ENCODE data around the gene GPR89B.
A peak's percentile ranks its signal among the peaks of the same experiment; 100 is the strongest.
"Not testable (repeated sequence)": the region's sequence is repeated elsewhere in the genome, so short reads cannot be mapped to it uniquely, and the experiment has no call there.

The GPR89B gene

DNA sequence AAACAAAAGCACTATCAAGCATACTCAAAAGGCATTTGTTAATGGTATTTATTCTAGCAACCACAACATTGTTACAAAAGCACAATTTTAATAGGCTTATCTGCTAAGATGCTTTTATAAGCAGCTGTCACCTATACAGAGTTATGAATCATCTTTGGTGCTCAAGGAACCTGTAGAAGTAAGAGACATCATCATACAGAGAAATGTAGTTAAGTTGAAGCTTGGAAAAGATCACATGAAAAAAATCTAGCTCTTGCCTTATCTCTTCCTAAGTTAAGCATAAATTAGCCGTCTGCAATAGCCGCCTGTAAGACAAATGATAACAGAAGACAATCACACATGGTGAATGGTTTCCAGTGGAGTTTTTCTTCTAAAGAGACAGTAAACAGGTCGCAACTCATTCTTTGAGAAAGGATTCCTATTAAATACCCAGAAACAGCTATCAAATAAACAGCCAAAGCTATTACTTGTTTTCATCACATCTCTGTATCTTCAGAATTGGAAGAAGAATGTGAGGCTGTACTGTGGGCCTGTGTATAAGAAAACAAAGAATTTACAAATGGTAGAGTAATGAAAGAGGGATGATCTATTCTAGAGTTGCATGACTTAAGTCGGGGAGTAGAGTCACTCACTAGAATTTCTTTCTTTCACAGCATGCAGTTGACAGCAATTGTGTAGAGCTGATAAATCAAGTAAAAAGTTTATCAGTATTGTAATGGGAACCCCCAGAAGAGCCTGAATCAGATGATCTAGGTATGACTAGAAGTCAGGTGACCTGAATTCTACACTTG is 65.8 kb downstream of the GPR89B start:
- not testable (repeated sequence) for H3K36me3 ChIP-seq (ENCODE audit: control insufficient read depth, insufficient read depth, low read length); H3K9ac ChIP-seq (ENCODE audit: low read length); H3K27me3 ChIP-seq (ENCODE audit: control insufficient read depth, insufficient read depth, low read length); H3K9me3 ChIP-seq (ENCODE audit: control insufficient read depth, insufficient read depth, low read depth, low read length); H3K4me1 ChIP-seq (ENCODE audit: control insufficient read depth, insufficient read depth, low read length); H3K4me3 ChIP-seq (ENCODE audit: low read depth, low read length); H3K27ac ChIP-seq (ENCODE audit: low read depth, low read length)

DNA sequence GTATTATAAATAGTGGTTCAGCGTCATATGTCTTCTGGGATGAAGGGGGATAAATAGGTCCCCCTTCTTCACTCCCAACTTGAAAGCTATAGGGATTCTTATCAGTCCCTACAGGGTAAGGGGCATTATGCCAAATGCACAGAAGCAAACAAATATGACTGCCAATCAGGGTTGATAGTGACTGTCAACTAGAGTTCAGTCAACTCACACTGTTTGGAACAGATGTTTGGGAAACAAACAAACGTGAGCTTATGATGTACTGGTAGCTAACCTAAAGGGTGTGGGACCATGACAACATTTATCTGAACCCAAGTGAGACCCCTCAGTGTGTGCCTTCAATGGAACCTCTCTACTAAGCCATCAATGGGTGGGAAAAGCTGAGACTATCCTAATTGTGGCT is 67.9 kb downstream of the GPR89B start:
- H3K36me3 ChIP-seq (ENCODE audit: control insufficient read depth, insufficient read depth, low read length): not testable (repeated sequence)

DNA sequence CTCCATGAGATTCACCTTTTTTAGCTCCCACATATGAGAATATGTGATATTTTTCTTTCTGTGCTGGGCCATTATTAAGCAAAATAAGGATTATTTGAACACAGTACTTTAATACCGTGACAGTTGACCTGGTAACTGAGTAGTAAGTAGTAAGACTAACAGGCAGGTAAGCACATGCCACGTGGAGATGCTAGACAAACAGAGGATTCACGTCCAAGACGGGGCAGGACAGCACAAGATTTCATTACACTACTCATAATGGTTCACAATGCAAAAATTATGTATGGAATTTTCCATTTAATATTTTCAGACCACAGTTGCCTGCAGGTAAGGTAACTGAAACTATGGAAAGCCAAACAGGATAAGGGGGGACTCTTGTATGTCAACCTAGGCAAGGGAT is 79.5 kb downstream of the GPR89B start:
- H3K36me3 ChIP-seq (ENCODE audit: control insufficient read depth, insufficient read depth, low read length); H3K27ac ChIP-seq (ENCODE audit: low read depth, low read length); H3K27me3 ChIP-seq (ENCODE audit: control insufficient read depth, insufficient read depth, low read length); H3K4me3 ChIP-seq (ENCODE audit: low read depth, low read length); H3K9me3 ChIP-seq (ENCODE audit: control insufficient read depth, insufficient read depth, low read depth, low read length); H3K4me1 ChIP-seq (ENCODE audit: control insufficient read depth, insufficient read depth, low read length); H3K9ac ChIP-seq (ENCODE audit: low read length): not testable (repeated sequence)

More for the DNA sequence above, 67.9 kb downstream of the GPR89B start:
- H3K9me3 ChIP-seq (ENCODE audit: control insufficient read depth, insufficient read depth, low read depth, low read length); H3K9ac ChIP-seq (ENCODE audit: low read length); H3K4me3 ChIP-seq (ENCODE audit: low read depth, low read length); H3K27me3 ChIP-seq (ENCODE audit: control insufficient read depth, insufficient read depth, low read length); H3K4me1 ChIP-seq (ENCODE audit: control insufficient read depth, insufficient read depth, low read length); H3K27ac ChIP-seq (ENCODE audit: low read depth, low read length): not testable (repeated sequence)

DNA sequence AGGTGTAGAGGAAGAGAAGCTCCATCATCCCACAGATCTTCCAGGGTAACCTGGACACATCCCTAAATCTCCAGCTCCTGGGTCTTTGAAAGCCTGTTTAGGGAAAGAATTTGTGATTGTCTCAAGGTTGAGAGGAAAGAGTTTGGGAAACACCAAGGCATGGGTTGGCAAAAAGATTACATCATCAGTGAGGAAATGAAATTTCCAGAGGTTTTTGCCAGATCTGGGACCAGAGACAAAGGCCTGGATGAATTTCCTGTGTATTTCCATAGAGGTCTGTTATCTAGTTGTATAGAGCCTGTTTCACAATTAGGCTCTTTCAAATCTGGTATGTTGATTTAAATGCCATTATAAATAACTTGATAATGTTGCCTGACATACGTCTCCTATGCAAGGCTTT is 82.3 kb downstream of the GPR89B start:
- no peaks in the 10 kb centered on the region for H3K9me3 ChIP-seq (ENCODE audit: control insufficient read depth, insufficient read depth, low read depth, low read length)
- H3K4me3 ChIP-seq (ENCODE audit: low read depth, low read length): no peak overlapping the region
- H3K9ac ChIP-seq (ENCODE audit: low read length): no peak overlapping the region
- no peak overlapping the region for H3K27ac ChIP-seq (ENCODE audit: low read depth, low read length)
- H3K4me1 ChIP-seq (ENCODE audit: control insufficient read depth, insufficient read depth, low read length): peaks cover 20% of the 10 kb centered on the region
- no peaks in the 10 kb centered on the region for H3K36me3 ChIP-seq (ENCODE audit: control insufficient read depth, insufficient read depth, low read length)
- H3K27me3 ChIP-seq (ENCODE audit: control insufficient read depth, insufficient read depth, low read length): peaks cover 23% of the 10 kb centered on the region

DNA sequence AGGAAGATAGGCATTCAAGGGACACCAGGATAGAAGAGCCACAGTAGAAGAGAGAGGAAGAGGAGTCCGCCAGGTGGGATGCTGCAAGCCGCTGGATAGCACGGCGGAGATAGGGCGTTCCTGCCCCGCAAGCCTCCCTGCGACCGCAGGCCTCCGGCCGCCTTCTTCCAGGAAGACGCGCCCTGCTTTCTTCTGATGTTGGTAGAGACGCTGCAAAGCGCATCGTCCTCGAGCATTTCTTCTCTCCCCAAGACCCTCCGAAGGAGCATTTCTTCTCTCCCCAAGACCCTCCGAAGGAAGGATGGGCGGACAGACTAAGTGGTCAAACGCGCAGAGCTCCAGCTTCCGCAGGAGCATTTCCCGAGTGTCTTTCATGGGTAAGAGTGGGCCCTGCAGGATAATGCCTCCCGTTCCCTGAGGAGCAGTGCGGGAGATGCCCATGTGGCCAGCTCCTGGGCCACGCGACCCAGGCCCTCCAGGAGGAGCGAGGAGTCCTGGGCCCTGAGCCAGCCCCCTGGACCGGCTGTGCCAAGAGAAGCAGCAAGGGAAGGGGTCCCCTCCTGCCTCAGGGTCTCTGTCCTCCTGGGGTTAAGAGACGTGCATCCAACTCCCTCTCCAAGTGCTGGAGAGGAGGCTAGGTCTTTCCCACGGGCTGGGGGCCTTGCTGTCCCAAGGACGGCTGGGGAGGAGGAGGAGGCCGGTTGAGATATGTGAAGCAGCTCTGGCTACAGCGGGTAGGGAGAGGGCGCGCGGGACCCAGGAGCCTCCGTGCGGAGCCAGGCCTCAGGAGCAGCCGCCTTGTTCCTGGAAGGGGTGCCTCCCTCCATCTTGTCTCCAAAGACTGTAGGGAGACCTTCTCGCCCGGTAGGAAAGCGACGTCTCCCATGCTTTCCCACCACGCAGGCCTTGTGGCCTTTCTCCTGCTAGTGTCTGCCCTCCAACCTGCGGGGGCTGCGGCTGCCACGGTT is 85.2 kb downstream of the GPR89B start:
- Histone ChIP-seq H3K27me3 (ENCODE audit: control insufficient read depth, insufficient read depth, low read length) (peaks cover 25% of the 10 kb centered on the region), H3K4me3 (ENCODE audit: low read depth, low read length) (peak overlapping the region; percentile 50), H3K4me1 (ENCODE audit: control insufficient read depth, insufficient read depth, low read length) (peaks cover 20% of the 10 kb centered on the region)
- H3K9me3 ChIP-seq (ENCODE audit: control insufficient read depth, insufficient read depth, low read depth, low read length); H3K36me3 ChIP-seq (ENCODE audit: control insufficient read depth, insufficient read depth, low read length); H3K27ac ChIP-seq (ENCODE audit: low read depth, low read length); H3K9ac ChIP-seq (ENCODE audit: low read length): not testable (repeated sequence)

DNA sequence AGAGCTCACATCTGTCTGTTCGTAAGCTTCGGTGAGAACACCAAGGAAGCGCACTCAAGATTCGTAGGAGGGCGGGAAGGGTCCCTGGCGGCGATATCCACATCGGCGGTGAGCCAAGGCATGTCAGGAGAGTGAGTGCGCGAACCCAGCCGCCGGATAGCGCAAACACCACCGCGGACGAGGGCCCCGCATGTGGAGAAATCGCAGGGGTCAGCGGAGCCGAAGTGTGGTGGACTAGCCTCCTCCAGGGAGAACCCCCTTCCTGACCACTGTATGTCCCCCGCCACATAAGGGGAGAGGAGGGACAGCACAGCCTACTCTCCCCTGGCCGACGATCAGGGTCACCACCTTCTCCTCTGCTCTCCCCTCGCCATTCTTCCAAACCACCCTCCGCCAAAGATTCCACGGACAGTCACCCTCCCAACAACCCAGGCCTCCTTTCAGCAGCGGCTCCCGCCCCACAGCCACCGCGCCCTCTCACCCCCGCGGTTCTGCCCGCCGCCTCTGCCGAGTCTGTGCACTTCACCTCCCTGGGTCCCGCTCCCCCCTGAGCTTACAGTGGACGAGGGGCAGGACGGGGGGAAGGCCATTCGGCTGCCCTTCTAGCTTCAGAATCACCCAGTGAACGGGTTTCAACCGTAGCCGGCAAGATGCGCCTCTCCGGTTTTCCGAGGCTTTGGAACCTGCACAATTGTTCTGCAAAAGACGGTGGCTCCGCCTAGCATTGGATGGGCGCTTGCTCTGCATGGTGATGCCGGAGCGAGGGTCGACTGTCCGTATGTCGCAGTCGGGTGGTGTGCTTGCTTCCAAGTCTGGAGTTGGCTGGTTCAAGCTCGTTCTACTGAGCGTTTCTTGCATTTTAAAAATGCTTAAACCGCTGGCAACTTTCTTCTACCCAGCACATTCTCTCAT is 86.3 kb downstream of the GPR89B start:
- Histone ChIP-seq H3K4me1 (ENCODE audit: control insufficient read depth, insufficient read depth, low read length) (peaks cover 20% of the 10 kb centered on the region), H3K27me3 (ENCODE audit: control insufficient read depth, insufficient read depth, low read length) (peaks cover 25% of the 10 kb centered on the region), H3K9ac (ENCODE audit: low read length) (peak overlapping the region; percentile 19), H3K4me3 (ENCODE audit: low read depth, low read length) (peak overlapping the region; percentile 64)
- H3K9me3 ChIP-seq (ENCODE audit: control insufficient read depth, insufficient read depth, low read depth, low read length); H3K27ac ChIP-seq (ENCODE audit: low read depth, low read length); H3K36me3 ChIP-seq (ENCODE audit: control insufficient read depth, insufficient read depth, low read length): not testable (repeated sequence)

DNA sequence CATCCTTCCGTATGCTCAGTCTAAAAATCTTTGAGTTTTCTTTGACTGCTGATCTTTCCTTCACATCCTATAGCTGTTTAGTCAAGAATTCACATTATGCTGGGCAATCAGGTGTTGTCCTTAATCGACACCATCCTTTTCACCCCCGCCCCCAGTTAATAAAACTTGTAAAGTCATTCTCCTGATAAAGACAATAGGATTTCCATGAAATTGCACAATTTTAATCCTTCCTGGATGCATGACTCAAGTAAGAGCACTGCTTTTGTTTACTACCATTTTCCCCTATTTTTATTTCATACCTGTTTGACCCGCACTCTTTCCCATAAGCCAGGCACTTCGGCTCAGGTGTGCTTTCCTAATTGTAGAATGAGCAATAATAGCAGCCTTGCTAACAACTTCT is 96.7 kb downstream of the GPR89B start:
- H3K9me3 ChIP-seq (ENCODE audit: control insufficient read depth, insufficient read depth, low read depth, low read length); H3K36me3 ChIP-seq (ENCODE audit: control insufficient read depth, insufficient read depth, low read length); H3K4me1 ChIP-seq (ENCODE audit: control insufficient read depth, insufficient read depth, low read length); H3K9ac ChIP-seq (ENCODE audit: low read length); H3K27me3 ChIP-seq (ENCODE audit: control insufficient read depth, insufficient read depth, low read length); H3K4me3 ChIP-seq (ENCODE audit: low read depth, low read length); H3K27ac ChIP-seq (ENCODE audit: low read depth, low read length): not testable (repeated sequence)

DNA sequence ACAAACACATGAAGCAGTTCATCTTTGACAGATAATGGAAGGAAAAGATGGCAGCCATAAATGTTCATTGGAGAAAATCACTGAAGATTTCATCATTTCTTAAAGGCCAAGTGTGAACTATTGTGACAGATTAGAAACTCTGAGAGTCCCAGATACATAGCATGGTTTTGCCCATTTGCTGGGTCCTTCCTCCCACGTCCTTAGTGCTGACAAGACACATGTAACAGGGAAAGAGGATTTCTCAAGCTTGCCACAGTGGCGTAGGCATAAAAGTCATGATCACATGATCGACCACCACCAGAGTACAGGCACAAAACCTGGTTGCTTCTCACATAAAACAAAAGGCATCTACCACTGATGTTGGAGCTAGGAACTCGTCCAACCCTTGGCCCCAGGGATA is 98.8 kb downstream of the GPR89B start:
- H3K27ac ChIP-seq (ENCODE audit: low read depth, low read length); H3K4me1 ChIP-seq (ENCODE audit: control insufficient read depth, insufficient read depth, low read length); H3K4me3 ChIP-seq (ENCODE audit: low read depth, low read length); H3K9ac ChIP-seq (ENCODE audit: low read length); H3K27me3 ChIP-seq (ENCODE audit: control insufficient read depth, insufficient read depth, low read length); H3K36me3 ChIP-seq (ENCODE audit: control insufficient read depth, insufficient read depth, low read length); H3K9me3 ChIP-seq (ENCODE audit: control insufficient read depth, insufficient read depth, low read depth, low read length): not testable (repeated sequence)

DNA sequence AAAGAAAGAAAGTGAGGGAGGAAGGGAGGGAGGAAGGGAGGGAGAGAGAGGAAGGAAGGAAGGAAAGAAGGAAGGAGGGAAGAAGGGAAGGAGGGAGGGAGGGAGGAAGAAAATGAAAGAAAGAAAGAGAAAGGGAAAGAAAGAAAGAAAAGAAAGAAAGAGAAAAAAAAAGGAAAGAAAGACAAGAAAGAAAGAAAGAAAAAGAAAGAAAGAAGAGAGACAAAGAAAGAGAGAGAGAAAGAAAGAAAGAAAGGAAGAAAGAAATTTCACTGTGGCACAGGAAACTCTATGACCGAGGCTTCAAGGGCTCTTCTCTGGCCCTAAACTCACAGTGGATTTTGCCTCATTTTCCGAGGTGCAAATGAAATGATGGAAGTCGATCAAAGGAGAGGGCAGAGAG is 104.0 kb downstream of the GPR89B start:
- not testable (repeated sequence) for H3K27ac ChIP-seq (ENCODE audit: low read depth, low read length); H3K9me3 ChIP-seq (ENCODE audit: control insufficient read depth, insufficient read depth, low read depth, low read length); H3K4me1 ChIP-seq (ENCODE audit: control insufficient read depth, insufficient read depth, low read length); H3K9ac ChIP-seq (ENCODE audit: low read length); H3K36me3 ChIP-seq (ENCODE audit: control insufficient read depth, insufficient read depth, low read length); H3K27me3 ChIP-seq (ENCODE audit: control insufficient read depth, insufficient read depth, low read length)
- peak overlapping the region; percentile 42 for H3K4me3 ChIP-seq (ENCODE audit: low read depth, low read length)

DNA sequence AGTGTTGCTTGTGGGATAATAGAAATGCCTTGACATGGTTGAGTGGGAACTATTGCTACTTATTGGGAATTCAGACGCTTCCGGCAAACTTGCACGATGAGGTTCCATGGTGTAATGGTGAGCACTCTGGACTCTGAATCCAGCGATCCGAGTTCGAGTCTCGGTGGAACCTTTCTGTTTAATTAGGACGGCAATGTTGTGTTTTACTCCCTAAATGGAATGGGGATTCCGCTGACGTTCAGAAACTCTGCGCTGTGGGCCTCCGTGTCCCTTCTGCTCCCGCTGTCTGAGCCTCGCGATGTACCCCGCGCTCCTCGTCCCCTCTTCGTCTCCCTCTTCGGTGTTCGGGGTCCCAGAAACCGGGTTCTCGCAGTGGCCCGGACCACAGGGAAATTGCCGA is 104.5 kb downstream of the GPR89B start:
- H3K27ac ChIP-seq (ENCODE audit: low read depth, low read length); H3K9ac ChIP-seq (ENCODE audit: low read length); H3K9me3 ChIP-seq (ENCODE audit: control insufficient read depth, insufficient read depth, low read depth, low read length); H3K4me1 ChIP-seq (ENCODE audit: control insufficient read depth, insufficient read depth, low read length); H3K36me3 ChIP-seq (ENCODE audit: control insufficient read depth, insufficient read depth, low read length); H3K27me3 ChIP-seq (ENCODE audit: control insufficient read depth, insufficient read depth, low read length); H3K4me3 ChIP-seq (ENCODE audit: low read depth, low read length): not testable (repeated sequence)
